PC-3 (cell line): ENCODE measurements around the gene PMF1.

Experiments
- EZH2 ChIP-seq: fragments of 300-600 bp; sonication (generic); IDR thresholded peaks from one replicate; pipeline ENCODE4 v1.6.1; 2017; ENCODE audit warnings: antibody characterized with exemption, mild to moderate bottlenecking, low read length; ENCODE audit not compliant: unreplicated experiment
- EZH2phosphoT487 ChIP-seq: fragments of 300-600 bp; sonication (generic); IDR thresholded peaks from 2 replicates; pipeline ENCODE4 v1.6.1; 2018; ENCODE audit warnings: mild to moderate bottlenecking, antibody characterized with exemption, low read length, borderline replicate concordance
- TF ChIP-seq, protein P1 (sequence below): fragments of 300-600 bp; sonication (generic); conservative IDR thresholded peaks from 2 replicates; pipeline ENCODE4 v1.5.1; 2017; ENCODE audit warnings: antibody characterized with exemption, low read depth, mild to moderate bottlenecking, low read length

DNA sequence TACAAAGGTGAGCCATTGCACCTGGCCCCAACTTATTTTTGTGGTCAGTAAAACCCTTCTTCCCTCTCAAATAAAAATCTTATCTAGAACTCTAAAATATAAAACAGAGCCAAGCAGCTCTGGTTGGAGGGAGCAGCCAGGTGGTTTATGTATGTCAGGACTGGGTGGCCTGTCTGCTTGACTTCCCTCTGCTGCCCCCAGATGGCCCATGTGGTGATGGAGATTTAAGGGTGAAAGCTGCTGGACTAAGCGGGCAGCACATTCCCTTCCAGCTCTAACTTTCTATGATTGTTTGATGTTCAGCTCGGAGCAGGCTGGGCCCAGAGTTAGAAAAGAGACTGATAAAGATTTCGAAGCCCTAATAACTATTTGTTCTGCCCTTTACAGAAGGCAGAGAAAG is 47.0 kb downstream of the PMF1 start:
- TF ChIP-seq, protein P1, sequence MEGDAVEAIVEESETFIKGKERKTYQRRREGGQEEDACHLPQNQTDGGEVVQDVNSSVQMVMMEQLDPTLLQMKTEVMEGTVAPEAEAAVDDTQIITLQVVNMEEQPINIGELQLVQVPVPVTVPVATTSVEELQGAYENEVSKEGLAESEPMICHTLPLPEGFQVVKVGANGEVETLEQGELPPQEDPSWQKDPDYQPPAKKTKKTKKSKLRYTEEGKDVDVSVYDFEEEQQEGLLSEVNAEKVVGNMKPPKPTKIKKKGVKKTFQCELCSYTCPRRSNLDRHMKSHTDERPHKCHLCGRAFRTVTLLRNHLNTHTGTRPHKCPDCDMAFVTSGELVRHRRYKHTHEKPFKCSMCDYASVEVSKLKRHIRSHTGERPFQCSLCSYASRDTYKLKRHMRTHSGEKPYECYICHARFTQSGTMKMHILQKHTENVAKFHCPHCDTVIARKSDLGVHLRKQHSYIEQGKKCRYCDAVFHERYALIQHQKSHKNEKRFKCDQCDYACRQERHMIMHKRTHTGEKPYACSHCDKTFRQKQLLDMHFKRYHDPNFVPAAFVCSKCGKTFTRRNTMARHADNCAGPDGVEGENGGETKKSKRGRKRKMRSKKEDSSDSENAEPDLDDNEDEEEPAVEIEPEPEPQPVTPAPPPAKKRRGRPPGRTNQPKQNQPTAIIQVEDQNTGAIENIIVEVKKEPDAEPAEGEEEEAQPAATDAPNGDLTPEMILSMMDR, result peak; percentile 40; the same call in 1 of the 2 replicates
- TF ChIP-seq EZH2, result no peak
- TF ChIP-seq EZH2phosphoT487, result no peak
